HEK293T (cell line): ENCODE measurements around the gene KCNAB2.

Experiments
- CTCF ChIA-PET: fragments of 350-600 bp; formaldehyde crosslinking; extraction: SDS; loops from one replicate; lab custom pipeline; 2021; ENCODE audit warnings: antibody characterized with exemption, inconsistent platforms; lab: Yijun Ruan, JAX
- POLR2A ChIA-PET: fragments of 350-600 bp; formaldehyde crosslinking; extraction: SDS; loops from one replicate; lab custom pipeline; 2020; ENCODE audit warnings: antibody characterized with exemption, inconsistent platforms; lab: Yijun Ruan, JAX
- DNase-seq: peaks from one replicate; pipeline ENCODE4 v3.0.0; 2012; ENCODE audit warnings: mixed read lengths; ENCODE audit errors: extremely low spot score
- ARNT ChIP-seq: fragments of 450-650 bp; IDR thresholded peaks from 2 replicates; pipeline ENCODE4 v1.6.1; 2017; ENCODE audit warnings: mild to moderate bottlenecking
- BHLHE40 ChIP-seq: fragments of 450-650 bp; IDR thresholded peaks from 2 replicates; pipeline ENCODE4 v1.6.1; 2016; ENCODE audit warnings: mild to moderate bottlenecking, moderate library complexity, borderline replicate concordance
- CTBP1 ChIP-seq: fragments of 450-650 bp; IDR thresholded peaks from 2 replicates; pipeline ENCODE4 v1.6.1; 2016; ENCODE audit warnings: borderline replicate concordance
- ELF4 ChIP-seq: fragments of 450-650 bp; IDR thresholded peaks from 2 replicates; pipeline ENCODE4 v1.6.1; 2017; ENCODE audit warnings: antibody characterized with exemption
- FOXA1 ChIP-seq: fragments of 450-650 bp; IDR thresholded peaks from 2 replicates; pipeline ENCODE4 v1.6.1; 2016; ENCODE audit warnings: mild to moderate bottlenecking
- FOXK2 ChIP-seq: fragments of 450-650 bp; IDR thresholded peaks from 2 replicates; pipeline ENCODE4 v1.6.1; 2016; ENCODE audit warnings: mild to moderate bottlenecking
- FOXM1 ChIP-seq: fragments of 450-650 bp; IDR thresholded peaks from 2 replicates; pipeline ENCODE4 v1.6.1; 2017; ENCODE audit warnings: mild to moderate bottlenecking, borderline replicate concordance
- HDGF ChIP-seq: fragments of 450-650 bp; IDR thresholded peaks from 2 replicates; pipeline ENCODE4 v1.6.1; 2017; ENCODE audit warnings: antibody characterized with exemption, borderline replicate concordance
- L3MBTL2 ChIP-seq: fragments of 450-650 bp; conservative IDR thresholded peaks from 2 replicates; pipeline ENCODE4 v1.6.1; 2016; ENCODE audit warnings: mild to moderate bottlenecking
- LEF1 ChIP-seq: fragments of 450-650 bp; IDR thresholded peaks from 2 replicates; pipeline ENCODE4 v1.6.1; 2017; ENCODE audit warnings: mild to moderate bottlenecking, borderline replicate concordance
- NFRKB ChIP-seq: fragments of 450-650 bp; IDR thresholded peaks from 2 replicates; pipeline ENCODE4 v1.6.1; 2016; ENCODE audit warnings: mild to moderate bottlenecking, moderate library complexity
- SP1 ChIP-seq: fragments of 450-650 bp; IDR thresholded peaks from 2 replicates; pipeline ENCODE4 v1.6.1; 2017
- SUZ12 ChIP-seq: fragments of 450-650 bp; IDR thresholded peaks from 2 replicates; pipeline ENCODE4 v1.6.1; 2016; ENCODE audit warnings: mild to moderate bottlenecking
- TARDBP ChIP-seq: fragments of 450-650 bp; IDR thresholded peaks from 2 replicates; pipeline ENCODE4 v1.6.1; 2016
- ZNF384 ChIP-seq: fragments of 450-650 bp; IDR thresholded peaks from 2 replicates; pipeline ENCODE4 v1.6.1; 2016
- TF ChIP-seq, protein P1 (sequence below): fragments of 450-650 bp; IDR thresholded peaks from 2 replicates; pipeline ENCODE4 v1.6.1; 2016

Gene KCNAB2

DNA sequence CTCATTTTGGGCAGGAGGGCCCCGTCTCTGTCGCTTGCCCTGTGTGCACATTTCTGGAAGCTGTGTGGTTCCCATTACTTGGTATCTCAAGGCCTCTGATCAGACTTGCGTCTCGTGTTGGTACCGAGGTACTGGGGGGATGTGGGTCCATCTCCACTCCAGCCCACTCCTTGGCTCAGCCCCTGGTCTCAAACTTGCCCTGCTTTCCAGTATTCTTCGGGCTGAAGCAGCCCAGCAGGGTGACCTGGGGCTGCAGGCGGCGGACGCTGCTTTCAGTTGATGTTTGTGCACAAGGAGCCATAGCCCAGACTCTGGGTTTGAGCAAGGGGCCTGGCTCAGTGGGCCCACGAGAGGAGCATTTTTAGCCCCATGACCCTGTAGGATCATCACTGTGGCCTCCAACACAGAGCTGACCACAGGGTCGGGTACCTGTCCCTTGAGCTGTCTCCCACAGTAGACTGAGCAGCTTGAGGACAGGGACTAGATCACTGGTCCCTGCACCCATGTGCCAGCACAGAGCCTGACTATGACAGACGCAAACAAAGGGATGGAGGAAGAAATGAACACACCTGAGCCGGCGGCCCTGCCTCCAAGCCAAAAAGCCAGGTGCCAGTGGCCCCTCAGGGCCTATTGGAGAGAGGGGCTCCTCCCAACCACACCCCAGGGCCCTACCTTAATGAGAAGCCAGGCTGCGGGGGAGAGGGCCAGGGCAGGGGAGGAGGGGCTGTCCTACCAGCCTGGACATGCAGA, 87.6 kb downstream of the KCNAB2 start:
- POLR2A ChIA-PET, result no interaction called here
- DNase-seq, result no peak
- TF ChIP-seq, protein P1, sequence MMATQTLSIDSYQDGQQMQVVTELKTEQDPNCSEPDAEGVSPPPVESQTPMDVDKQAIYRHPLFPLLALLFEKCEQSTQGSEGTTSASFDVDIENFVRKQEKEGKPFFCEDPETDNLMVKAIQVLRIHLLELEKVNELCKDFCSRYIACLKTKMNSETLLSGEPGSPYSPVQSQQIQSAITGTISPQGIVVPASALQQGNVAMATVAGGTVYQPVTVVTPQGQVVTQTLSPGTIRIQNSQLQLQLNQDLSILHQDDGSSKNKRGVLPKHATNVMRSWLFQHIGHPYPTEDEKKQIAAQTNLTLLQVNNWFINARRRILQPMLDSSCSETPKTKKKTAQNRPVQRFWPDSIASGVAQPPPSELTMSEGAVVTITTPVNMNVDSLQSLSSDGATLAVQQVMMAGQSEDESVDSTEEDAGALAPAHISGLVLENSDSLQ, result no peak
- TF ChIP-seq FOXM1 (no peak), TARDBP (no peak), FOXK2 (no peak), CTBP1 (no peak), ARNT (no peak), BHLHE40 (no peak), L3MBTL2 (no peak)
- CTCF ChIA-PET, result no interaction called here

DNA sequence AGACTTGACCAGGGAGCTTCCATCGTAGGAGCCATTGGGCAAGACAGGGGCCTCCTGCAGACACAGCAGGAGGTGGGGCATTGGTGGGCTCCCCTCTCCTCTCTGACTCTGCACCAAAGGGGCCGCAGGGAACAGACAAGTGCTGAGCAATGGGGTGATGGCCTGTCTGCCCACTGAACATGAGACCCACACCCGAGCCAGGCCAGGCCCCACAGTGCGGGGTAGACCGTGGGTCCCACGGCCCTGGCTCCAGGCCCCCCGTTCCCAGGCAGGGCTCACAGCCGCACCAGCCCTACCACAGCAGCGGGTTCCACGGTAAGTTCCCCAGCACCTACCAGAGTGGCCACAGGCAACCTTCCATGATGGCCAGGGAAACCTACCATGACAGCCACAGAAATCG, 88.5 kb downstream of the KCNAB2 start:
- ChIA-PET CTCF (no interaction called here), POLR2A (no interaction called here)
- TF ChIP-seq HDGF, result no peak
- no peak for TF ChIP-seq FOXM1
- TF ChIP-seq BHLHE40, result no peak
- TF ChIP-seq ELF4, result no peak
- no peak for TF ChIP-seq L3MBTL2
- TF ChIP-seq SUZ12, result no peak
- TF ChIP-seq TARDBP, result no peak
- no peak for TF ChIP-seq LEF1
- TF ChIP-seq SP1, result no peak
- no peak for TF ChIP-seq ARNT
- DNase-seq, result no peak

DNA sequence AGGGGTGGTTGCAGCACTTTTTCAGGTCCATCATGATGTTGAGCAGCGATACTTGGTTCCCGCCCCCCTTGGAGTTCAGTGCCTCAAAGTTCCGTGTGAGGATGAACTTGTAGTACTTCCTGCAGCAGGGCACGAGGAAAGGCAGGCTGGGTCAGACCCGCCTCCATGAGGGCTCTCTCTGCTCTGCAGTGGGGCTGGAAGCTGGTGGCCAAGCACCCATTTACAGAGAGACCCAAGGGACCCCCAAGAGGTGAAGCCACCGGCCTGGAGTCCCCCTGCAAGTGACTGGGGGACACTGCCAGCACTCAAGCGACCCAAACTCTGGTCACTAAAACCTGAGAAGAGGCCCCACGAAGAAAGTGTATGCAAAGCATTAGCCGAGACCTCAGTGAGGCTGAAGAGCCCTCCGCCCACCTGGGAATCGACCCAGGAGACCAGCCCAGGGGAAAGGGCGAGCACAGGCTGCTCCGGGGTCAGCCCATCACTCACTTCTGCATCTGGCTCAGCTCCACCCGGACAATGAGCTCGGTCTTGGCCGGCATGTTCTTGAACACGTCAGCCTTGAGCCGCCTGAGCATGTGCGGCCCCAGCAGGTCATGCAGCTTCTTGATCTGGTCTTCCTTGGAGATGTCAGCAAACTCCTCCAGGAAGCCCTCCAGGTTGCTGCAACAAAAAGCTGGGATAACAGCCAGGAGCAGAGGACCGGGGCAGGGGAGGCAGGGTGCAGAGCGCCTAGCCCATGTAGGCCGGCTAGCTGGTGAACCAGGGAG, 89.2 kb downstream of the KCNAB2 start:
- TF ChIP-seq, protein P1, result no peak
- TF ChIP-seq SUZ12, result no peak
- DNase-seq, result no peak
- CTCF ChIA-PET, result no interaction called here
- POLR2A ChIA-PET, result no interaction called here

DNA sequence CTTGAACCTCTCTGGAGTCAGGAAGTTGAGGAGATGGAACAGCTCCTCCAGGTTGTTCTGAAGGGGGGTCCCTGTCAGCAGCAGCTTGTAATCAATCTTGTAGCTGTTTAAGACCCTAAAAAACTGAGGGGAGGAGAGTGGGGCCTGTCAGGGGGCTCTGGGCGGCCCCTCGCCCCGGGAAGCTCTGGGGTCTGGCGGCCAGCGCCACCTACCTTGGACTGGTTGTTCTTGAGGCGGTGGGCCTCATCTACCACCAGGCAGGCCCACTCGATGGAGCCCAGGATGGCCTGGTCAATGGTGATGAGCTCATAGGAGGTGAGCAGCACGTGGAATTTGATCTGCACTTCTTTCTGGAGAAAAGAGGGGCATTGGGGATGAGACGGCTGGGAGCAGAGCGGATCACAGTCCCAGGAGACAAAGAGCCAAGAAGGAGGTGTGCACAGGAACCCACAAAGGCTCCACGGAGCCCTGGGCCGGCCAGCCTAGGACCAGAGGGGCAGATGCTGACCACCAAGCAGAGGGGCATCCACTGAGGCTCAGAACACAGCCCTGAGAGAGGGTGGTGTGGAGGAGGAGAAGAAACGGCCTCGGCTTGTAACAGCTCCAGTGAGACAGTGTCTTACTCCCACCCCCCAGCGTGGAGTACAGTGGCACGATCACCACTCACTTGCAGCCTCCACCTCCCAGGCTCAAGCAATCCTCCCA, 91.0 kb downstream of the KCNAB2 start:
- no peak for DNase-seq
- ChIA-PET POLR2A (interaction anchor here (1.4 kb wide), 1 partner anchor 9 kb away, joined by 4 read pairs; no protein-coding TSS in a partner anchor), CTCF (interaction anchor here (1.0 kb wide), 1 partner anchor 83 kb away, joined by 3 read pairs; no protein-coding TSS in a partner anchor)
- TF ChIP-seq FOXA1 (no peak), ZNF384 (no peak), SP1 (no peak), LEF1 (no peak), L3MBTL2 (no peak), ARNT (no peak), SUZ12 (no peak)
- TF ChIP-seq, protein P1, result no peak

DNA sequence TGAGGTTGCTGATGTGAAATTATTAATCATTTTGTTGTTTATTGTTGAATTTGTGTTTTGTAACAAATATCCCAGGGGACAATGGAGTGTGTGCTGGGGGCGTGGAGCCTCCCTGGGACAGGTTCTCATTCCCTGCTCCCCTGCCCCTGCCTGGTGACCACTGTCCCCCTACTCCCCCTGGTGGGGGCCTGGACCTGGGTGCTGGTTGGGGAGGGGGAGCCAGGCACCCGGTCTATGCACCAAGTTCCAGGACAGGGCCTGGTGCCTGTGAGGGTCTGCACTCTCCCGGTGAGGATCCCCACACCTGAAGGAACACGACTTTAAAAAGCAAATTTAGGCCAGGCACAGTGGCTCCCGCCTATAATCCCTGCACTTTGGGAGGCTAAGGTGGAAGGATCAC, 92.1 kb downstream of the KCNAB2 start:
- DNase-seq, result no peak
- no peak for TF ChIP-seq LEF1
- TF ChIP-seq BHLHE40, result no peak
- TF ChIP-seq ELF4, result no peak
- no peak for TF ChIP-seq L3MBTL2
- TF ChIP-seq SP1, result no peak
- no peak for TF ChIP-seq NFRKB
- TF ChIP-seq SUZ12, result no peak
- ChIA-PET CTCF (interaction anchor here (1.0 kb wide), 1 partner anchor 84 kb away, joined by 3 read pairs; no protein-coding TSS in a partner anchor), POLR2A (interaction anchor here (1.4 kb wide), 1 partner anchor 10 kb away, joined by 4 read pairs; no protein-coding TSS in a partner anchor)

DNA sequence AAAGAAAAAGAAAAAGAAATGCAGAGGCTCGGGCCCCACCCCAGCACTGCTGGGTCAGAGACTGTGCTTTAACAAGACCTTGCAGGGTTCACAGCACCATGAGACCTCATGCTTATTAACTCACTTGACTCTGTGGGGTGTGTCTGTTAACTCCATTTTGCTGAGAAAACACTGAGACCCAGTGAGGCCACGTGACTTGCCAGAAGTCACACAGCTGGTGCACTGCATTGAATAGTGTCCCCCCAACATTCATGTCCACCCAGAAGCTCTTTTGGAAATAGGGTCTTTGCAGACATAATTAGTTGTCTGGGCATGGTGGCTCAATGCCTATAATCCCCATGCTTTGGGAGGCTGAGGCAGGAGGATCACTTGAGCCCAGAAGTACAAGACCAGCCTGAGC, 94.7 kb downstream of the KCNAB2 start:
- TF ChIP-seq LEF1 (no peak), ZNF384 (no peak), ELF4 (no peak), ARNT (no peak), NFRKB (no peak), TARDBP (no peak), FOXA1 (no peak), FOXM1 (no peak), L3MBTL2 (no peak), SUZ12 (no peak), CTBP1 (no peak), HDGF (no peak), SP1 (no peak), BHLHE40 (no peak), FOXK2 (no peak)
- TF ChIP-seq, protein P1, result no peak
- CTCF ChIA-PET, result interaction anchor here (1.4 kb wide), 1 partner anchor 64 kb away, joined by 3 read pairs; no protein-coding TSS in a partner anchor
- DNase-seq, result no peak
- POLR2A ChIA-PET, result no interaction called here
